A549 (cell line): ENCODE measurements around the gene TMEM117. TPM values are rescaled to one million over a fixed set of nuclear protein-coding genes. Genes with fewer than 3 reads are reported as not detected.

ENCODE experiments used
- ATAC-seq, 2 experiments: fragments of 200-7000 bp in 1 of 2; fragments of >200 bp in 1 of 2; cut with Nextera tagmentation in 1 of 2; cut with Tn5 transposase in 1 of 2; 3 replicates each; pipeline versions ENCODE4 v1.8.0 to v1.9.1; 2018 to 2020; ENCODE audit warnings: mild to moderate bottlenecking in 1 of 2, moderate library complexity in 1 of 2
- CTCF ChIA-PET: fragments of 300-600 bp; sonication (Branson Sonifier 250); formaldehyde crosslinking; extraction: SDS; loops from one replicate; lab custom pipeline; 2021; ENCODE audit warnings: antibody characterized with exemption, inconsistent platforms; lab: Yijun Ruan, JAX
- POLR2A ChIA-PET: fragments of 350-600 bp; formaldehyde crosslinking; extraction: SDS; loops from one replicate; lab custom pipeline; 2021; ENCODE audit warnings: antibody characterized with exemption, inconsistent platforms; lab: Yijun Ruan, JAX
- DNase-seq, 2 experiments: peaks; one replicate each; pipeline versions ENCODE4 v3.0.0 to v3.0.0-alpha.2; 2011 to 2016; ENCODE audit warnings: low read depth in 1 of 2, low spot score in 1 of 2
- FAIRE-seq: peaks from 2 replicates; lab custom pipeline; 2011; peaks lifted over from hg19 to GRCh38; lab: Jason Lieb, UNC
- H3K27ac ChIP-seq, 2 experiments: fragments of >200 bp; sonication (Bioruptor Twin); formaldehyde crosslinking; 3 replicates each; pipeline ENCODE4 v1.5.1; 2016 to 2017
- H3K4me1 ChIP-seq: fragments of >200 bp; sonication (Bioruptor Twin); formaldehyde crosslinking; 3 replicates; pipeline ENCODE4 v1.6.1; 2016
- H3K4me2 ChIP-seq: fragments of >200 bp; sonication (Bioruptor Twin); formaldehyde crosslinking; 3 replicates; pipeline ENCODE4 v1.6.1; 2016
- H3K4me3 ChIP-seq: fragments of >200 bp; sonication (Bioruptor Twin); formaldehyde crosslinking; 3 replicates; pipeline ENCODE4 v1.5.1; 2016
- H3K9me3 ChIP-seq: fragments of >200 bp; sonication (Bioruptor Twin); formaldehyde crosslinking; 3 replicates; pipeline ENCODE4 v1.6.1; 2016
- ATOH8 ChIP-seq: fragments of 250-450 bp; sonication (Bioruptor Pico); IDR thresholded peaks from 2 replicates; pipeline ENCODE4 v1.5.0; 2020; ENCODE audit warnings: low read depth, mild to moderate bottlenecking, moderate library complexity
- BCL3 ChIP-seq: fragments of >200 bp; sonication (Bioruptor Twin); formaldehyde crosslinking; IDR thresholded peaks from 3 replicates; pipeline ENCODE4 v1.6.1; 2016
- CHD2 ChIP-seq: fragments of 150-350 bp; IDR thresholded peaks from 2 replicates; pipeline ENCODE4 v1.6.1; 2014; ENCODE audit warnings: low read length; ENCODE audit not compliant: partially characterized antibody
- CHD4 ChIP-seq: fragments of 200-600 bp; sonication (generic); IDR thresholded peaks from 2 replicates; pipeline ENCODE4 v1.6.1; 2016; ENCODE audit warnings: antibody characterized with exemption, mild to moderate bottlenecking, borderline replicate concordance
- CTCF ChIP-seq: fragments of >200 bp; sonication (Bioruptor Twin); formaldehyde crosslinking; IDR thresholded peaks from 3 replicates; pipeline ENCODE4 v1.5.1; 2016
- ELK1 ChIP-seq: fragments of 150-350 bp; IDR thresholded peaks from 2 replicates; pipeline ENCODE4 v1.6.1; 2014; ENCODE audit warnings: low read depth, mild to moderate bottlenecking, low read length
- EP300 ChIP-seq, 2 experiments: fragments of >200 bp; sonication (Bioruptor Twin); formaldehyde crosslinking; IDR thresholded peaks; 2 replicates in 1 of 2; 3 replicates in 1 of 2; pipeline ENCODE4 v1.6.1; 2016 to 2017
- FOSB ChIP-seq: fragments of 250-450 bp; sonication (Bioruptor Pico); IDR thresholded peaks from 2 replicates; pipeline ENCODE4 v1.5.0; 2020; ENCODE audit warnings: mild to moderate bottlenecking, moderate library complexity
- GATA3 ChIP-seq: IDR thresholded peaks from 2 replicates; pipeline ENCODE4 v1.6.1; 2012; ENCODE audit warnings: borderline replicate concordance
- HDAC2 ChIP-seq: fragments of 200-600 bp; sonication (generic); IDR thresholded peaks from 2 replicates; pipeline ENCODE4 v1.6.1; 2016
- HMGXB4 ChIP-seq: fragments of 250-450 bp; sonication (Bioruptor Pico); IDR thresholded peaks from 2 replicates; pipeline ENCODE4 v1.5.0; 2021; ENCODE audit warnings: mild to moderate bottlenecking, moderate library complexity, borderline replicate concordance
- HOXA7 ChIP-seq: fragments of 250-450 bp; sonication (Bioruptor Pico); IDR thresholded peaks from 2 replicates; pipeline ENCODE4 v1.5.0; 2020; ENCODE audit warnings: mild to moderate bottlenecking, moderate library complexity
- KDM5A ChIP-seq: fragments of 200-600 bp; sonication (generic); IDR thresholded peaks from 2 replicates; pipeline ENCODE4 v1.6.1; 2016; ENCODE audit warnings: antibody characterized with exemption, mild to moderate bottlenecking
- MAFK ChIP-seq: fragments of 450-650 bp; IDR thresholded peaks from 2 replicates; pipeline ENCODE4 v1.6.1; 2014; ENCODE audit not compliant: partially characterized antibody
- MAX ChIP-seq: IDR thresholded peaks from 2 replicates; pipeline ENCODE4 v1.6.1; 2012
- NPAS2 ChIP-seq: fragments of 250-450 bp; sonication (Bioruptor Pico); IDR thresholded peaks from 2 replicates; pipeline ENCODE4 v1.8.0; 2022; ENCODE audit warnings: mild to moderate bottlenecking, moderate library complexity, borderline replicate concordance
- PHF8 ChIP-seq: fragments of 200-600 bp; sonication (generic); IDR thresholded peaks from 2 replicates; pipeline ENCODE4 v1.6.1; 2016; ENCODE audit warnings: low read depth, mild to moderate bottlenecking, antibody characterized with exemption, moderate library complexity, borderline replicate concordance
- RCOR1 ChIP-seq: fragments of 150-350 bp; IDR thresholded peaks from 2 replicates; pipeline ENCODE4 v1.6.1; 2014; ENCODE audit warnings: antibody characterized with exemption, low read length, low read depth
- RFX5 ChIP-seq: fragments of 450-650 bp; IDR thresholded peaks from 2 replicates; pipeline ENCODE4 v1.7.1; 2014; ENCODE audit warnings: antibody characterized with exemption, mild to moderate bottlenecking, moderate library complexity
- RNF2 ChIP-seq: fragments of 200-600 bp; sonication (generic); IDR thresholded peaks from 2 replicates; pipeline ENCODE4 v1.6.1; 2016; ENCODE audit warnings: low read depth, mild to moderate bottlenecking, antibody characterized with exemption, moderate library complexity, borderline replicate concordance
- SMC3 ChIP-seq: fragments of >200 bp; sonication (Bioruptor Twin); formaldehyde crosslinking; IDR thresholded peaks from 3 replicates; pipeline ENCODE4 v1.6.1; 2018; ENCODE audit warnings: inconsistent platforms
- ZFP36 ChIP-seq: fragments of 450-650 bp; IDR thresholded peaks from 2 replicates; pipeline ENCODE4 v1.6.1; 2014; ENCODE audit warnings: borderline replicate concordance; ENCODE audit not compliant: partially characterized antibody
- ZSCAN20 ChIP-seq: fragments of 250-450 bp; sonication (Bioruptor Pico); IDR thresholded peaks from 2 replicates; pipeline ENCODE4 v1.8.0; 2022; ENCODE audit warnings: mild to moderate bottlenecking, moderate library complexity
- WGBS: methylation state at CpG from one replicate; pipeline ENCODE4 v1.1.6; 2017; ENCODE audit errors: missing lambda C conversion rate; 5-methylcytosine and 5-hydroxymethylcytosine counted together
- polyA plus RNA-seq, 4 experiments: library from polyadenylated mRNA; depleted of rRNA in 3 of 4; stranded (reverse); fragments of >200 nt; fragmentation: RNase III in 1 of 4; extraction: RNeasy Plus Mini Kit Qiagen cat#74134 plus additional on column Dnase treatment in 1 of 4; gene quantifications; 2 replicates in 3 of 4; 3 replicates in 1 of 4; pipeline ENCODE4 v1.2.3, GENCODE V29; 2011 to 2017

The TMEM117 gene
- polyA plus RNA-seq, 2 of the 4 experiments (the other 2 are of a cell fraction), result 2.1 to 4.6 TPM

- Histone ChIP-seq H3K9me3 (no peaks in the 10 kb centered on the region), H3K4me1 (peaks cover 7% of the 10 kb centered on the region; the same call in 1 of the 3 replicates), H3K4me3 (no peak overlapping the region), H3K4me2 (no peak overlapping the region), H3K27ac (no peak overlapping the region)
- DNase-seq (no peak), ATAC-seq (no peak), FAIRE-seq (no peak)
- ChIA-PET CTCF (interaction anchor here (1.3 kb wide), 1 partner anchor 10 kb away, joined by 5 read pairs; no protein-coding TSS in a partner anchor), POLR2A (interaction anchor here (1.5 kb wide), 1 partner anchor 67 kb away, joined by 7 read pairs; the partner anchor contains the start of gene TWF1)
- 81% methylated on average over 2 of the region's 2 CpGs for WGBS
- no peak for TF ChIP-seq BCL3
- no peak for TF ChIP-seq ELK1
- no peak for TF ChIP-seq CTCF
- no peak for TF ChIP-seq RFX5
- TF ChIP-seq RCOR1, result no peak
- TF ChIP-seq HOXA7, result no peak
- TF ChIP-seq ZFP36, result no peak
- no peak for TF ChIP-seq EP300 (IDR thresholded peaks at IDR 0.05)
- no peak for TF ChIP-seq GATA3
- TF ChIP-seq FOSB (CRISPR knock-in tag), result no peak
Measured at GRCh38 chr12:43872396-43872795, 36.5 kb downstream of the TMEM117 start.

GRCh38 chr12:43878050-43878449 is 42.2 kb downstream of the TMEM117 start:
- WGBS, result 66% methylated on average over 3 of the region's 3 CpGs
- no peak for TF ChIP-seq CTCF
- no peak for TF ChIP-seq CHD4
- no peak for TF ChIP-seq RFX5
- TF ChIP-seq HMGXB4 (CRISPR knock-in tag), result no peak
- TF ChIP-seq HDAC2, result no peak
- no peak for TF ChIP-seq RNF2
- no peak for TF ChIP-seq GATA3
- no peak for TF ChIP-seq NPAS2
- TF ChIP-seq BCL3, result no peak
- no peak for TF ChIP-seq ATOH8 (CRISPR knock-in tag)
- no peak for TF ChIP-seq KDM5A
- no peak for TF ChIP-seq MAX
- TF ChIP-seq CHD2, result no peak
- TF ChIP-seq ZSCAN20 (CRISPR knock-in tag), result no peak
- no peak for TF ChIP-seq PHF8
- TF ChIP-seq MAFK, result no peak
- TF ChIP-seq SMC3, result no peak
- no peak for TF ChIP-seq ZFP36

More at GRCh38 chr12:43878050-43878449, 42.2 kb downstream of the TMEM117 start:
- no peak for ATAC-seq
- no peak for FAIRE-seq
- H3K4me3 ChIP-seq, result no peak overlapping the region
- no peak for DNase-seq
- ChIA-PET POLR2A (no interaction called here), CTCF (interaction anchor here (0.7 to 1.8 kb wide), 6 partner anchors 10 to 1071 kb away, joined by 3 to 6 read pairs (median 3); no protein-coding TSS in a partner anchor)
- no peak overlapping the region for H3K27ac ChIP-seq
- no peaks in the 10 kb centered on the region for H3K9me3 ChIP-seq
- H3K4me2 ChIP-seq, result no peak overlapping the region
- no peaks in the 10 kb centered on the region for H3K4me1 ChIP-seq
